BE2C (cell line): ENCODE data around the gene TERT.
"Not testable (repeated sequence)": the region's sequence is repeated elsewhere in the genome, so short reads cannot be mapped to it uniquely, and the experiment has no call there.

Experiments
- DNase-seq: peaks from one replicate; pipeline ENCODE4 v3.0.0-alpha.2; 2020
- H3K27me3 ChIP-seq: fragments of 250-450 bp; sonication (Bioruptor Pico); 2 replicates; pipeline ENCODE4 v1.5.1; 2020; ENCODE audit warnings: mild to moderate bottlenecking
- H3K36me3 ChIP-seq: fragments of 250-450 bp; sonication (Bioruptor Pico); 2 replicates; pipeline ENCODE4 v1.5.1; 2020; ENCODE audit warnings: mild to moderate bottlenecking
- H3K4me1 ChIP-seq: fragments of 250-450 bp; sonication (Bioruptor Pico); 2 replicates; pipeline ENCODE4 v1.5.1; 2020
- H3K4me3 ChIP-seq: 2 replicates; pipeline ENCODE4 v1.5.1; 2011; ENCODE audit warnings: low read depth, low read length
- H3K9me3 ChIP-seq: fragments of 250-450 bp; sonication (Bioruptor Pico); 2 replicates; pipeline ENCODE4 v1.5.1; 2020
- CTCF ChIP-seq: IDR thresholded peaks from 2 replicates; pipeline ENCODE4 v1.5.1; 2012; ENCODE audit warnings: mild to moderate bottlenecking, low read depth, low read length

The TERT gene

DNA sequence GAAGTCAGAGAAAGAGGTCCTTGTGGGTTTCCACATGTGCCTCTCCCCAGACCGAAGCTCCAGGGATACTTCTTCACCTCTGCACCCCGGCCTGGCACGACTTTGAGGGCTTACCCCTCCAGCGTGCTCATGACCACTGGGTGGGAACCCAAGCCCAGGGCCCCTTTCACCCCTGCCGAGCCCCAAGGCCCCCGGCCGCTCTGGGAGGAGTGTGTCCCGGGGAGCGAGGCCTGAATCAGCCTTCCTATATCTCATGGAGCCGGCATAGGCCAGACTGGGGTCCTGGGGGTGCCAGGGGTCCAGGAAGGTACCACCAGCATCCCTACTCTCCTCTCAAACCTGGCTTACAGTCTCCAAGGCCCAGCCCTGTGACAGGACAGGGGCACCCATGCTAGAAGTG, 17.1 kb downstream of the TERT start:
- H3K27me3 ChIP-seq: no peaks in the 10 kb centered on the region
- no peak for TF ChIP-seq CTCF
- H3K36me3 ChIP-seq: no peaks in the 10 kb centered on the region
- DNase-seq: no peak
- no peaks in the 10 kb centered on the region for H3K9me3 ChIP-seq
- no peak overlapping the region for H3K4me3 ChIP-seq
- H3K4me1 ChIP-seq: no peaks in the 10 kb centered on the region

GRCh38 chr5:1277331-1277730, 17.5 kb downstream of the TERT start:
- DNase-seq: no peak
- Histone ChIP-seq H3K36me3 (no peaks in the 10 kb centered on the region), H3K4me3 (no peak overlapping the region), H3K9me3 (no peaks in the 10 kb centered on the region), H3K4me1 (no peaks in the 10 kb centered on the region), H3K27me3 (no peaks in the 10 kb centered on the region)
- no peak for TF ChIP-seq CTCF

DNA sequence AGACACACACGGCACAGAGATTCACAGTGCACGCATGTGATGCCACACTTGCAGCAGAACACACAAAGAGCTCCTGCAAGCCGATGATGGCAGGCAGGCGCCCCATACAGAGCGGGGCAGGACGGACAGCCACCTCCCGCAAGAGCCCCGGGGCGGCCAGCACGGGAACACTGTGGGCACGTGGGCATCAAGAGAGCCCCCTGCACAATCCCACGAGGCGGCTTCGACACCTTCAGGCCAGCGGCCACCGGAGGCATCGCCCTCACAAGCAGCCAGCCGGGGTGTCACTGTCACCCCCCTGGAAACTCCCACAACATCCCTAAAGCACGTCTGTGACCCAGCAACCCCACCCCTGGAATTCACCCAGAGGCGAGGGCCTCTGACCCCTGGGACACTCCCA, 17.9 kb downstream of the TERT start:
- H3K4me3 ChIP-seq: no peak overlapping the region
- no peak for DNase-seq
- no peak for TF ChIP-seq CTCF
- no peaks in the 10 kb centered on the region for H3K4me1 ChIP-seq
- no peaks in the 10 kb centered on the region for H3K9me3 ChIP-seq
- H3K36me3 ChIP-seq: no peaks in the 10 kb centered on the region
- H3K27me3 ChIP-seq: no peaks in the 10 kb centered on the region

DNA sequence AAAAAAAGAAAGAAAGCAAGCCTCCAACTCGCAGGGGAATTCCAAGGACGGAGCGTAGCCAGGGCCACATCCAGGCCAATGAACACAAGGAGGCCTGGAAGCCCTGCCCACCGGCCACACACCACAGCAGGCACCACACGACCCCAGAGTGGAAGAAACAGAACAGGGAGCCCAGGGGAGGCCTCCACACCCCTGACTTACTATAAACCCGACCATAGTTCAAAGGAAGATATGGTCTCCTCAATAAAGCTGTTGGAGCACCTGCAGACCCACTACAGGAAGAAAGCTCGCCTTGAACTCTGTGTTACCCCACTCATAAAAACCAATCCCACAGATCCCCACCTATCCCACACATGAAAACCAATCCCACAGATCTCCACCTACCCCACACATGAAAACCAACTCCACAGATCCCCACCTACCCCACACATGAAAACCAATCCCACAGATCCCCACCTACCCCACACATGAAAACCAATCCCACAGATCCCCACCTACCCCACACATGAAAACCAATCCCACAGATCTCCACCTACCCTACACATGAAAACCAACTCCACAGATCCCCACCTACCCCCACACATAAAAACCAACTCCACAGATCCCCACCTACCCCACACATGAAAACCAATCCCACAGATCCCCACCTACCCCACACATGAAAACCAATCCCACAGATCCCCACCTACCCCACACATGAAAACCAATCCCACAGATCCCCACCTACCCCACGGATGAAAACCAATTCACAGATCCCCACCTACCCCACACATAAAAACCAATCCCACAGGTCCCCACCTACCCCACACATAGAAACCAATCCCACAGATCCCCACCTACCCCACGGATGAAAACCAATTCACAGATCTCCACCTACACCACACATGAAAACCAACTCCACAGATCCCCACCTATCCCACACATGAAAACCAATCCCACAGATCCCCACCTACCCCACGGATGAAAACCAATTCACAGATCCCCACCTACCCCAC, 19.2 kb downstream of the TERT start:
- not testable (repeated sequence) for H3K4me3 ChIP-seq, H3K9me3 ChIP-seq, H3K4me1 ChIP-seq, H3K27me3 ChIP-seq, DNase-seq, H3K36me3 ChIP-seq

DNA sequence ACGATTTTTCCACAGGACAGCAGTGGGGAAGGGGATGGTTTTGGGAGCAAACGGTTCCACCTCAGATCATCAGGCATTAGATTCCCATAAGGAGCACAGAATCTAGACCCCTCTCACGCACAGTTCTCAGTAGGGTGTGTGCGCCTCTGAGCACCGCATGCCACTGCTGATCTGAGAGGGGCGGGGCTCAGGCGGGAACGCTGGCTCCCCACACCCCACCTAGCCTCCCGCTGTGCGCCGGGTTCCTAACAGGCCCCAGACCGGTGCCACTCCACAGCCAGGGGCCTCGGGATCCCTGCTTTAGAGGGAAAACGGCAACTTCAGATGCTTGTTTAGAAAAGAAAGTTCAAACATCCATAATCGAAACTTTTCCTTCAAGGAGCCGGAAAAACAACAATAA, 20.4 kb downstream of the TERT start:
- Histone ChIP-seq H3K9me3 (no peaks in the 10 kb centered on the region), H3K27me3 (no peaks in the 10 kb centered on the region), H3K4me3 (no peak overlapping the region), H3K36me3 (no peaks in the 10 kb centered on the region), H3K4me1 (no peaks in the 10 kb centered on the region)
- no peak for TF ChIP-seq CTCF
- DNase-seq: no peak

- no peaks in the 10 kb centered on the region for H3K36me3 ChIP-seq
- DNase-seq: no peak
- H3K27me3 ChIP-seq: no peaks in the 10 kb centered on the region
- H3K9me3 ChIP-seq: no peaks in the 10 kb centered on the region
- no peak for TF ChIP-seq CTCF
- H3K4me1 ChIP-seq: no peaks in the 10 kb centered on the region
- no peak overlapping the region for H3K4me3 ChIP-seq
These were observed 21.1 kb downstream of the TERT start for GRCh38 chr5:1273745-1274144.
